ENCODE data around the gene GRIN3B. TPM values are rescaled to one million over a fixed set of nuclear protein-coding genes. Genes with fewer than 3 reads are reported as not detected.

GRIN3B gene
- total and polyA plus RNA-seq, 9 of the 15 experiments (the other 6 are each of a cell fraction or from before 2014, with no cell fraction given): 0.06 to 0.95 (median 0.19) TPM; not detected in 6

DNA sequence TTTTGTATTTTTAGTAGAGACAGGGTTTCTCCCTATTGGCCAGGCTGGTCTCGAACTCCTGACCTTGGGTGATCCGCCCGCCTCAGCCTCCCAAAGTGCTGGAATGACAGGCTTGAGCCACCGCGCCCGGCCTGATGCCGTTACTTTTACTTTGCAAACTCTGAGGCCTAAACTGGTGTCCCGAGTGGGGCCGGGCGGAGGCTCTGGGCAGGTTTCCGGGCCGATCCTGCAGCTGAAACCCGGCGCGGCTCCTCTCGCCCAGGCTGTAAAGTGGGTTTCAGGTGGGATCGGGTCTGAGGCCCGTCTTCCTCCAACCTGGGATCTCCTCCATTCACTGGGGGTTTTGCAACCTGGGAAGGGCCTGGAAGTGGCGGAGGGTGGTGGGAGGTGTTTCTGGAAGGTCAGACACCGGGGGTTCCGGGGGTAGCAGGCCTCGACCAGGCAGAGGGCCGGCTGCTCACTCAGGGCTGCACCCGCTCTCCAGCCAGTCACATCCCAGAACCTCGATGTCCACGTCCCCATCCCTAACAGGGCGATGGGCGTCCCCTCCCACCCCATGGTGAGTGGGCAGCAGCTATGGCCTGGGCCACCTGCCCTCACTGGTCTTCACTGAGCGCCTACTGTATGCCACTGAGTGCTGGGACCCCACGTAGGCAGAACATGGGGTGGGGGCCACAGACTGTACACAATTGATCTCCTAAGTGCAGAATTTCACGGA lies 37.4 kb upstream of the GRIN3B start (continued):
- TF ChIP-seq IRF2 (CRISPR knock-in tag; IDR thresholded peaks at IDR 0.05) (no peak), SREBF2 (CRISPR knock-in tag; IDR thresholded peaks at IDR 0.05) (0 out of 2 replicates have a peak, but pooled peaks have one; percentile 27), HEY1 (CRISPR knock-in tag; IDR thresholded peaks at IDR 0.05; ENCODE audit: borderline replicate concordance) (no peak)
- TF ChIP-seq, protein P1, sequence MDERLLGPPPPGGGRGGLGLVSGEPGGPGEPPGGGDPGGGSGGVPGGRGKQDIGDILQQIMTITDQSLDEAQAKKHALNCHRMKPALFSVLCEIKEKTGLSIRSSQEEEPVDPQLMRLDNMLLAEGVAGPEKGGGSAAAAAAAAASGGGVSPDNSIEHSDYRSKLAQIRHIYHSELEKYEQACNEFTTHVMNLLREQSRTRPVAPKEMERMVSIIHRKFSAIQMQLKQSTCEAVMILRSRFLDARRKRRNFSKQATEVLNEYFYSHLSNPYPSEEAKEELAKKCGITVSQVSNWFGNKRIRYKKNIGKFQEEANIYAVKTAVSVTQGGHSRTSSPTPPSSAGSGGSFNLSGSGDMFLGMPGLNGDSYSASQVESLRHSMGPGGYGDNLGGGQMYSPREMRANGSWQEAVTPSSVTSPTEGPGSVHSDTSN (CRISPR knock-in tag; IDR thresholded peaks at IDR 0.05; ENCODE audit: low read depth): no peak
- TF ChIP-seq, protein P1 (tag; conservative IDR thresholded peaks at IDR 0.05; ENCODE audit: low read depth): no peak

DNA sequence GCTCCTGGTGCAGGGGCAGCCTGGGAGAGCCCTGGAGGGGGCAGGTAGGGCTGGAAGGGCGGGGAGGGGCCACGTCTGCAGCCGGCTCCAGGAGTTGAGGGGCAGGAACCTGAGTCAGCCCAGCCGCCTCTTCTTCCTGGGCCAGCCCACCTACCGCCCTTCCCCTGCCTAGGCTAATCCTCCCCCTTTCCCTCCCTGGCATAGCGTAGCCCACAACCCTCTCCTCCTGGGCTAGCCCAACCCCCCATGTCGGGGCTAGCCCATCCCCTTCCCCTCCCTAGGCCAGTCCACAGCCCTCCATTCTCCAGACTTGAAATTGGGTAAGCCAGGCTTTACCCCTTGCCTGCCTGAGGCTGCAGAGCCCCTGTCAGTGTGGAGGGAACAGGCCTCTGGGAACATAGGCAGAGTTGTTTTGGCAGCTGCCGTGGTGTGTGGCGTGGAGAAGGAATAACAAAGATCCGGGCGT lies 36.7 kb upstream of the GRIN3B start:
- no peaks in the 10 kb centered on the region for H4K20me1 ChIP-seq (replicated peaks; ENCODE audit: control insufficient read depth, insufficient read depth, low read length)
- FAIRE-seq (no peak), DNase-seq (ENCODE audit: extremely low read depth in 1 of 4, low spot score in 3 of 4) (no peak), ATAC-seq (no peak)
- no peak overlapping the region for H3K4me3 ChIP-seq
- intact Hi-C loops (cut with micrococcal nuclease): no loop called here
- H3K4me1 ChIP-seq (replicated peaks in 1 of 2; ENCODE audit: control insufficient read depth in 2 of 2, insufficient read depth in 2 of 2, low read length in 2 of 2): peaks cover 38 to 65% of the 10 kb centered on the region in 2 experiments
- H3K9me1 ChIP-seq (ENCODE audit: control insufficient read depth, insufficient read depth, low read length): no peaks in the 10 kb centered on the region
- peaks cover 15% of the 10 kb centered on the region for H3K9me3 ChIP-seq (replicated peaks; ENCODE audit: control insufficient read depth, insufficient read depth, low read depth, low read length)
- POLR2A ChIA-PET: no interaction called here
- H3K36me3 ChIP-seq (ENCODE audit: control insufficient read depth, insufficient read depth, low read length): peaks cover 77% of the 10 kb centered on the region
- H2AFZ ChIP-seq (ENCODE audit: low read depth, low read length): no peak overlapping the region
- CTCF ChIA-PET (ENCODE audit: low intra/inter-chr PET ratio): no interaction called here
- no TSS peak for BruUV-seq (replicated peaks)
- no peaks in the 10 kb centered on the region for H3K27me3 ChIP-seq (ENCODE audit: control insufficient read depth in 2 of 2, insufficient read depth in 2 of 2, low read length in 2 of 2)
- TF ChIP-seq ZNF551 (CRISPR knock-in tag; IDR thresholded peaks at IDR 0.05) (no peak), ZKSCAN3 (CRISPR knock-in tag; IDR thresholded peaks at IDR 0.05) (peak; percentile 70), MAFK (IDR thresholded peaks at IDR 0.05; ENCODE audit: low read length) (no peak), RBFOX2 (IDR thresholded peaks at IDR 0.05; ENCODE audit: low read depth, low read length) (peak; percentile 17; the same call in 1 of the 2 replicates), RBBP5 (IDR thresholded peaks at IDR 0.05; ENCODE audit: borderline replicate concordance, insufficient read depth, low read length, poor library complexity, severe bottlenecking) (no peak)
- TF ChIP-seq, protein P2, sequence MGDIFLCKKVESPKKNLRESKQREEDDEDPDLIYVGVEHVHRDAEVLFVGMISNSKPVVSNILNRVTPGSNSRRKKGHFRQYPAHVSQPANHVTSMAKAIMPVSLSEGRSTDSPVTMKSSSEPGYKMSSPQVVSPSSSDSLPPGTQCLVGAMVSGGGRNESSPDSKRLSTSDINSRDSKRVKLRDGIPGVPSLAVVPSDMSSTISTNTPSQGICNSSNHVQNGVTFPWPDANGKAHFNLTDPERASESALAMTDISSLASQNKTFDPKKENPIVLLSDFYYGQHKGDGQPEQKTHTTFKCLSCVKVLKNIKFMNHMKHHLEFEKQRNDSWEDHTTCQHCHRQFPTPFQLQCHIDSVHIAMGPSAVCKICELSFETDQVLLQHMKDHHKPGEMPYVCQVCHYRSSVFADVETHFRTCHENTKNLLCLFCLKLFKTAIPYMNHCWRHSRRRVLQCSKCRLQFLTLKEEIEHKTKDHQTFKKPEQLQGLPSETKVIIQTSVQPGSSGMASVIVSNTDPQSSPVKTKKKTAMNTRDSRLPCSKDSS (IDR thresholded peaks at IDR 0.05; ENCODE audit: low read depth, partially characterized antibody): no peak
- TF ChIP-seq, protein P3, sequence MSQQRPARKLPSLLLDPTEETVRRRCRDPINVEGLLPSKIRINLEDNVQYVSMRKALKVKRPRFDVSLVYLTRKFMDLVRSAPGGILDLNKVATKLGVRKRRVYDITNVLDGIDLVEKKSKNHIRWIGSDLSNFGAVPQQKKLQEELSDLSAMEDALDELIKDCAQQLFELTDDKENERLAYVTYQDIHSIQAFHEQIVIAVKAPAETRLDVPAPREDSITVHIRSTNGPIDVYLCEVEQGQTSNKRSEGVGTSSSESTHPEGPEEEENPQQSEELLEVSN (IDR thresholded peaks at IDR 0.05; ENCODE audit: borderline replicate concordance in 1 of 2, extremely low read depth in 1 of 2, insufficient read depth in 1 of 2, insufficient read length in 1 of 2, low read depth in 1 of 2, low read length in 1 of 2, poor library complexity in 1 of 2, severe bottlenecking in 1 of 2): no peak
- WGBS (ENCODE audit: insufficient coverage, low coverage, missing lambda C conversion rate): 89% methylated on average over 7 of the region's 11 CpGs
- no peak overlapping the region for H3K4me2 ChIP-seq (ENCODE audit: insufficient read depth, low read length)
- no peak overlapping the region; the same call in 2 of the 3 replicates for H3K27ac ChIP-seq (ENCODE audit: extremely low read depth, low read depth, low read length)
- peak overlapping the region in 1 of 2 experiments; percentile 82; a peak in 1 of 4 replicates for H3K9ac ChIP-seq (ENCODE audit: insufficient read depth in 1 of 2, low read depth in 2 of 2, low read length in 2 of 2)
- in situ Hi-C loops (cut with MboI): no loop called here
- peaks cover 40% of the 10 kb centered on the region for H3K79me2 ChIP-seq (ENCODE audit: control insufficient read depth, insufficient read depth, low read length)

Measured in K562 (cell line).